Measurements from ENCODE around the gene CSMD2.

GRCh38 chr1:33898881-33899280 is 266.1 kb downstream of the CSMD2 start:
- no peak for TF ChIP-seq POLR2AphosphoS5 (IDR thresholded peaks at IDR 0.05; ENCODE audit: low read depth, low read length)
- no peak for TF ChIP-seq TAF1 (IDR thresholded peaks at IDR 0.05; ENCODE audit: borderline replicate concordance, insufficient read depth, low read length)

Data from PFSK-1 (cell line).